Measurements from ENCODE around the gene KCNG3.
A peak's percentile ranks its signal among the peaks of the same experiment; 100 is the strongest.

Gene KCNG3, protein sequence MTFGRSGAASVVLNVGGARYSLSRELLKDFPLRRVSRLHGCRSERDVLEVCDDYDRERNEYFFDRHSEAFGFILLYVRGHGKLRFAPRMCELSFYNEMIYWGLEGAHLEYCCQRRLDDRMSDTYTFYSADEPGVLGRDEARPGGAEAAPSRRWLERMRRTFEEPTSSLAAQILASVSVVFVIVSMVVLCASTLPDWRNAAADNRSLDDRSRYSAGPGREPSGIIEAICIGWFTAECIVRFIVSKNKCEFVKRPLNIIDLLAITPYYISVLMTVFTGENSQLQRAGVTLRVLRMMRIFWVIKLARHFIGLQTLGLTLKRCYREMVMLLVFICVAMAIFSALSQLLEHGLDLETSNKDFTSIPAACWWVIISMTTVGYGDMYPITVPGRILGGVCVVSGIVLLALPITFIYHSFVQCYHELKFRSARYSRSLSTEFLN
- 0 to 0.33 (median 0.13) reads per million in 9 experiments for total RNA-seq

DNA sequence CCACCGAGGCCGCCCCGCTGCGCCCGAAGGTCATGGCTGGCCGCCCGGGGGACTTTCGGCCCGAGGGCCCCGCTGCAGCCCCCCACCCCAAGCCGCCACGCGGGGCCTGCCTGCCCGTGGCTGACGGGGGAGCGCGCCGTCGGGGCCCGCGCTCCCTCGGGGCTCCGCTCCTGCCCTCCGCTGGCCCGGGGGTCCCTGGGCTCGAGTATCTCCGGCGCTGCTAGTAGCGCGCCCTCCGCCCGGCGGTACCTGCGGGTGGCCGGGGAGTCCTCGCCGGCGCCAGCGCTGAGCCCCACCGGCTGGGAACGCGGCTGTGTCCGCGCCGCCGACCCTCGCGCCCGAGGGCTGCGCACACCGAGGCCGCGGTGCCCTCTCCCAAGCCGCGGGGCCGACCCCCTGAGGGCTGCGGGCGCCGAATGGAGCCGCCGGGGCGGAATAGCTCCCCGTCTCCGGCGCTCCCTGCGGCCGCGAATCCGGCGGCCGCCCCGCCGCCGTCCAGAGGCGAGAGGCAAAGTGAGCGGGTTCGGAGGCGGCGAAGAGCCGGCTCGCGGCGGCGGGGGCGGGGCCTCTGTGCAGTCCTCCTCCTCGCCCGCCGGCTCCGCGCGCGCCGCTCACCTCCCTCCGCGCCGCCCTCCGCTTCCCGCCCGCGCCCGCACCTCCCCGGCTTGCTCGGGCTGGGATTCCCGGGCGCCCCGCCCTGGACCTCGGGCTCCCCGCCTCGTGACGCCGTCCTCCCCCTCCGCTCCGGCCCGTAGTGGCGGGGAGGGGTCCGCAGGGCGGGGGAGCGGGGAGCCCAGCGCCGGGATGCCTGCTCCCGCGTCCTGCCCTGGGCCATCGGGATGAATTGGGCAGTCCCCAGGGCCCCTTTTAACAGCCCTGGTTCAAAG, at the start of gene KCNG3:
TSS of gene KCNG3 (minus strand) at position 515 of the 887 bp plus-strand sequence. CDS start at position 34, 481 bp downstream.
- peak; percentile 25 to 35 (median 33) for DNase-seq
- Mint-ChIP-seq H3K36me3 (ENCODE audit: insufficient read depth) (peaks cover 4% of the 10 kb centered on the region), H3K27ac (peak within 1 kb of the TSS; percentile 34 to 85), H3K4me1 (ENCODE audit: low read depth in 2 of 2) (peaks cover 4% of the 10 kb centered on the region in 2 donors), H3K27me3 (peaks cover 11 to 26% of the 10 kb centered on the region in 2 donors), H3K4me3 (peak within 1 kb of the TSS; percentile 86 to 92), H3K9me3 (no peaks in the 10 kb centered on the region)
- ATAC-seq (replicated peaks): peak; percentile 78

DNA sequence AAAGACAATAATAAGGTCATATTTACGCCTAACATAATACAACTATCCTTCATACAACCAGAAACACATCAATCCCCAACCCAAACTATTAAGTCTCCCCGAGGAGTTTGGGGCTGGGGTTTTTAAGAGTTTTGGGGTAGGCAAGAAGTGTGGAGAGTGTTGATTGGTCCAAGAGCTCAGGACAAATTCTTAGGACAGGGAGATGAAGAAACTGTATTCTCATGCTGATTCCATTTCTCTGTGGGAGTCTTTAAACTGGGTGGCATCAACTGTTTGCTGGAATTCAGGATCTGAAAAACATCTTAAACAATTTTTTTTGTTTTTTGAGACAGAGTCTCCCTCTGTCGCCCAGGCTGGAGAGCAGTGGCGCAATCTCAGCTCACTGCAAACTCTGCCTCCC, 49.1 kb upstream of the KCNG3 start:
- no peaks in the 10 kb centered on the region for H3K4me1 Mint-ChIP-seq (ENCODE audit: low read depth in 2 of 2)
- no peaks in the 10 kb centered on the region for H3K36me3 Mint-ChIP-seq (ENCODE audit: insufficient read depth)
- no peak overlapping the region for H3K4me3 Mint-ChIP-seq
- no peaks in the 10 kb centered on the region for H3K9me3 Mint-ChIP-seq
- no peak for ATAC-seq (replicated peaks)
- H3K27ac Mint-ChIP-seq: no peak overlapping the region
- no peak for DNase-seq
- peaks cover 0 to 9% of the 10 kb centered on the region in 2 donors for H3K27me3 Mint-ChIP-seq

DNA sequence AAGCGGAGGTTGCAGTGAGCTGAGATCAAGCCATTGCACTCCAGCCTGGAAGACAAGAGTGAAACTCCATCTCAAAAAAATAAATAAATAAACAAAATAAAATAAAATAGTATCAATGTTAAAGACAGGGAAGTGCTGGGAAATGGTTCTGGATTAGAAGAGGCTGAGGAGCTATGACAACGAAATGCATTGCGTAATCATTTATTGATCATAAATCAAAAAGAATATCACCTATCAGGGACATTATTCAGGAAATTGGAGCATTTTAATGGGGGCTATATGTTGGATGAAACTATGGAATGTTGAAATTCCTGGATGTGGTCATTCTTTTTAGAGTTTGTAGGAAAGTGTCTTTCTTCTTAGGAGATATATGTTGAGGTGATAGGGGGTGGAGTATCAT, 43.7 kb upstream of the KCNG3 start:
- H3K27ac Mint-ChIP-seq: no peak overlapping the region
- H3K27me3 Mint-ChIP-seq: peaks cover 0 to 10% of the 10 kb centered on the region in 2 donors
- no peaks in the 10 kb centered on the region for H3K9me3 Mint-ChIP-seq
- DNase-seq: no peak
- H3K4me3 Mint-ChIP-seq: no peak overlapping the region
- H3K36me3 Mint-ChIP-seq (ENCODE audit: insufficient read depth): no peaks in the 10 kb centered on the region
- H3K4me1 Mint-ChIP-seq (ENCODE audit: low read depth in 2 of 2): no peaks in the 10 kb centered on the region
- no peak for ATAC-seq (replicated peaks)

DNA sequence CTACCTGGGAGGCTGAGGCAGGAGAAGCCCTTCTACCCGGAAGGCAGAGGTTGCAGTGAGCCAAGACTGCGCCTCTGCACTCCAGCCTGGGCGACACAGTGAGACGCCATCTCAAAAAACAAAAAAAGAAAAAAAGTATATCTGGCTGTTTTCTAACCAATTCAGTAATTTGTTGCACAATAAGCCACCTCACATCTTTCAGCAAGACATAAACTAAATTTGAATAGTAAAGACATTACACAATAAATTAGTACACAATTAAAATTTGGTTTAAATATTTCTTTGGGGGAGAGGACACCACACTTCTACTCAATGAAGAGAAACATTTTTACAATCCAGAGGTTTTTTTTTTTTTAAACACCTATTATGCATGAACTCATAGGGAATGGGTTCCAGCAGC, 38.6 kb upstream of the KCNG3 start:
- ATAC-seq (replicated peaks): no peak
- H3K27ac Mint-ChIP-seq: no peak overlapping the region
- no peaks in the 10 kb centered on the region for H3K9me3 Mint-ChIP-seq
- peaks cover 0 to 9% of the 10 kb centered on the region in 2 donors for H3K27me3 Mint-ChIP-seq
- no peak for DNase-seq
- H3K36me3 Mint-ChIP-seq (ENCODE audit: insufficient read depth): no peaks in the 10 kb centered on the region
- H3K4me3 Mint-ChIP-seq: no peak overlapping the region
- no peaks in the 10 kb centered on the region for H3K4me1 Mint-ChIP-seq (ENCODE audit: low read depth in 2 of 2)

DNA sequence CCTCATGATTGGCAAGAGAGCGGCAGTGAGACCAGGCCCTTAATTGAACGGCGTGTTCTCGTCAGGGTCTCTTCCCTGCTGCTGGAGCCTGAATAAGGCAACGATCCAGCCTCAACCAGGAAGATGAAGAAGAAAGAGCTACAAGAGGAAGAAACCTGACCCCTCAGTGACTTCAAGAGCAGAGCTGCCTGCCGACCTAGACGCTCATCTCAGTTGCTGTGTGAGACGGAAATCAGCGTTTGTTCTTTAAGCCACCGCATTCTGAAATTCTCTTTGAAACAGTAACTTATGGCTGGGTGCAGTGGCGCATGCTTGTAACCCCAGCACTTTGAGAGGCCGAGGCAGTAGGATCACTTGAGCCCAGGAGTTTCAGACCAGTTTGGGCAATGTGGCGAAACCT, 29.6 kb upstream of the KCNG3 start:
- Mint-ChIP-seq H3K27me3 (peaks cover 6 to 12% of the 10 kb centered on the region in 2 donors), H3K27ac (no peak overlapping the region), H3K4me1 (ENCODE audit: low read depth in 2 of 2) (peaks cover 0 to 3% of the 10 kb centered on the region in 2 donors), H3K9me3 (no peaks in the 10 kb centered on the region), H3K36me3 (ENCODE audit: insufficient read depth) (no peaks in the 10 kb centered on the region), H3K4me3 (no peak overlapping the region)
- ATAC-seq (replicated peaks) (no peak), DNase-seq (no peak)

DNA sequence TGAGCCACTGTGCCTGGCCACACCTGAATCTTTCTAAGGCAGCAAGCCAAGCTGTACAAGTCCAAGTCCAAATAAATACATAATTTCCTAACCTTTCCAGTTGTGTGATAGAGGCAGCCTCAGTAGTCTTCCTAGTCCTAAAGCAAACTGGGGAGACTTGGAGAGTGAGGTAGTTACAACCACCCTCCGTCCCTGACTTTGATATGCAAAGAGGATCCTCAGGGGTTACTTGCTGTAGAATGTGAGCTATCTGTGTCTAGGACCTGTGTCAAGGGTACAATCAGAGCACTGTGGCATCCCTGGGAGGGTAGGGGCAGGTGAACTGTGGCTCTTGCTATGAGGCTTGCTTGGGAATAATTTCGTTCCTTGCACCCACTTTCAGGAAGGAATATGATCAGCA, 28.3 kb upstream of the KCNG3 start:
- no peak overlapping the region for H3K27ac Mint-ChIP-seq
- DNase-seq (no peak), ATAC-seq (replicated peaks) (no peak)
- peaks cover 6 to 12% of the 10 kb centered on the region in 2 donors for H3K27me3 Mint-ChIP-seq
- no peaks in the 10 kb centered on the region for H3K9me3 Mint-ChIP-seq
- no peak overlapping the region for H3K4me3 Mint-ChIP-seq
- H3K4me1 Mint-ChIP-seq (ENCODE audit: low read depth in 2 of 2): peaks cover 0 to 3% of the 10 kb centered on the region in 2 donors
- H3K36me3 Mint-ChIP-seq (ENCODE audit: insufficient read depth): no peaks in the 10 kb centered on the region

DNA sequence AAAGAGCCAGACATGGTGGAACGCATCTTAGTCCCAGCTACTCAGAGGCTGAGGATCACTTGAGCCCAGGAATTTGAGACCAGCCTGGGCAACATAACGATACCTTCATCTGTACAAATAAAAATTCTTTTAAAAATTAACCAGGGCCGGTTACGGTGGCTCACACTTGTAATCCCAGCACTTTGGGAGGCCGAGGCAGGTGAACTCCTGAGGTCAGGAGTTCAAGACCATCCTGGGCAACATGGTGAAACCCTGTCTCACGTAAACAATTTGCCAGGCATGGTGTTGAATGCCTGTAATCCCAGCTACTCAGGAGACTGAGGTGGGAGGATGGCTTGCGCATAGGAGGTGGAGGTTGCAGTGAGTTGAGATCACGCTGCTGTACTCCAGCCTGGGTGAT, 25.8 kb upstream of the KCNG3 start:
- H3K36me3 Mint-ChIP-seq (ENCODE audit: insufficient read depth): no peaks in the 10 kb centered on the region
- peaks cover 0 to 6% of the 10 kb centered on the region in 2 donors for H3K27me3 Mint-ChIP-seq
- ATAC-seq (replicated peaks): no peak
- H3K4me3 Mint-ChIP-seq: no peak overlapping the region
- H3K27ac Mint-ChIP-seq: no peak overlapping the region
- H3K4me1 Mint-ChIP-seq (ENCODE audit: low read depth in 2 of 2): peaks cover 0 to 3% of the 10 kb centered on the region in 2 donors
- no peaks in the 10 kb centered on the region for H3K9me3 Mint-ChIP-seq
- no peak for DNase-seq

DNA sequence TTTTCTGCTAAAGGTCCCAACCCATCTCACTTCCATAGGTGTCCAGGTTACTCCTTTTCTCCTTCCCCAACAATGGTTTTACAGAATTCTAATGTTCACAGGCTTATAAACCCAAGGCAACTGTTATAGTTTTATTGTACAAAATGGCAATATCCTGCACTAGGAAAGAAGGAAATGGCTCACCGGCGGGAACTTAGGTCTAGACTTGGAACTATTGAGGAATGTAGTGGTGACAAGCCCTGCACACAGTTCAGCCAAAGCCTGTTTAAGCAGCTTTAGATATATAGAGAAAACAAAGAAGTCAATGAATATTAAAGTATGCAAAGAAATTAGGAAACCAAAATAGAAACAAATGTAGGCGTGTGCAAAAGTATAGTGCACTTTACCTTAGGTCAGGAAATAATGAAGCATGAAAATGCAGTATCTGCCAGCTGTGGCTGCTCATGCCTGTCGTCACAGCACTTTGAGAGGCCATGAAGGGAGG, 22.7 kb upstream of the KCNG3 start:
- peaks cover 0 to 7% of the 10 kb centered on the region in 2 donors for H3K27me3 Mint-ChIP-seq
- H3K27ac Mint-ChIP-seq: no peak overlapping the region
- no peak for DNase-seq
- H3K4me1 Mint-ChIP-seq (ENCODE audit: low read depth in 2 of 2): no peaks in the 10 kb centered on the region
- H3K9me3 Mint-ChIP-seq: no peaks in the 10 kb centered on the region
- ATAC-seq (replicated peaks): no peak
- no peaks in the 10 kb centered on the region for H3K36me3 Mint-ChIP-seq (ENCODE audit: insufficient read depth)
- no peak overlapping the region for H3K4me3 Mint-ChIP-seq

DNA sequence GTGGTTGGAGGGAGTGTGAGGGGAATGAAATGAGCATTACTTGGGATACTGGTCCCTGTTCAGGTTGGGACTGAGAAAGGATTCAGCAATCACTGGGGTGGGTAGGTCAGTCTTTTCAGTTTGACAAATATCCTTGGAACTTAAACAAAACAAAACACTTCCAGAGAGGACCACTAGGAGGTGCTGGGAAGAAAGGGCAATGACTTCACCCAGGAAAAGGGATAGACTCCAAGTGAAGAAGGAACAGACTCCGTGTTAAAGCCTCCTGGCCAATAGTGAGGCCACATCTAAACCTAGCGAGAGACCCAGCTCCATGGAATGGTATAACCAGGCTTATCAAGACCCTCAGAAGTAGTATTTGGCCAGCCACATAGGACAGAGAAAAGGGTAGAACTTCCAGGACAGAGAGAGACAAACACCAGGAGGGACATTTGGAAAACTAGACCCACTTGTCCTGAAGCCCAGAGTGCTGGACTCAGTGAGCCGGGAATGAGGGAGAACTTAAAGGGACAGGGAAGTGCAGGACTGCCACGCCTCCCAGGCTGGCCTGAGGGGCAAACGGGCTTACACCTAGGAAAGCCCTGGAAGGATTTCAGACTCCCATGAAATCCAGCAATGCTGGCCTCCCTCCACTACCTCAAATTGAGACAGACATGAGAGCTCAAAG, 19.6 kb upstream of the KCNG3 start:
- Mint-ChIP-seq H3K4me3 (no peak overlapping the region), H3K4me1 (ENCODE audit: low read depth in 2 of 2) (peaks cover 0 to 3% of the 10 kb centered on the region in 2 donors), H3K9me3 (no peaks in the 10 kb centered on the region), H3K27me3 (peaks cover 10 to 16% of the 10 kb centered on the region in 2 donors), H3K36me3 (ENCODE audit: insufficient read depth) (no peaks in the 10 kb centered on the region), H3K27ac (no peak overlapping the region)
- DNase-seq: no peak
- no peak for ATAC-seq (replicated peaks)

DNA sequence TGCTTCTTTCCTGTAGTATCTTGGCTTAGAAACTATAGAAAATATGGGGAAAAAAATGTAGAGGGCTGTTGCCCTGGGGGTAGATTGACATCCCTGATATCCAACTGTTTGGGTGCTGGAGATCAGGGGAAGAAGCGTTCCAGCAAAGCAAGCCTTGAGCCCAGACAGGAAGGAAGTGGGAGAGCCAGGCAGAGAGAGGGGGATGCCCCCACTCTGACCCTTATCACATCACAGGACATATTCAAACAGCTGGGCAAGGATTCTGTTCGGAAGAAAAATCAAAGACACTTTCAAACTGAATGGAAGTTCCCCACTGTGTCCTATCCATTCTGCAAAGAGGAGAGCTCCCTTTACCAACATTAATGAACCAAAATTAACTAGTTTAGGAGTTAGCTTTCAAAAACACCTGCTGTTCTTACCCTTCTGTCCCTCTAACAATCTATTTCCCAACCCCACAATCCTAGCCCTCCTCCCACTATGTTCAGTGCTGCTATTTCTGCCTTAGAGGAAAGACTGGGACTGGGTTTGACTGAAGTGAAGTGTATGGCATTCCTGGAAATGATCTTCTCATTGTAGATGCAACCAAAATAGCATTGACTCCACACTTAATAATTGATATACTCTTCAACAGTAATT, 16.9 kb upstream of the KCNG3 start:
- H3K27me3 Mint-ChIP-seq: peaks cover 12 to 16% of the 10 kb centered on the region in 2 donors
- H3K9me3 Mint-ChIP-seq: no peaks in the 10 kb centered on the region
- no peak overlapping the region for H3K4me3 Mint-ChIP-seq
- DNase-seq: no peak
- no peak overlapping the region for H3K27ac Mint-ChIP-seq
- no peaks in the 10 kb centered on the region for H3K36me3 Mint-ChIP-seq (ENCODE audit: insufficient read depth)
- H3K4me1 Mint-ChIP-seq (ENCODE audit: low read depth in 2 of 2): peaks cover 0 to 3% of the 10 kb centered on the region in 2 donors
- no peak for ATAC-seq (replicated peaks)

DNA sequence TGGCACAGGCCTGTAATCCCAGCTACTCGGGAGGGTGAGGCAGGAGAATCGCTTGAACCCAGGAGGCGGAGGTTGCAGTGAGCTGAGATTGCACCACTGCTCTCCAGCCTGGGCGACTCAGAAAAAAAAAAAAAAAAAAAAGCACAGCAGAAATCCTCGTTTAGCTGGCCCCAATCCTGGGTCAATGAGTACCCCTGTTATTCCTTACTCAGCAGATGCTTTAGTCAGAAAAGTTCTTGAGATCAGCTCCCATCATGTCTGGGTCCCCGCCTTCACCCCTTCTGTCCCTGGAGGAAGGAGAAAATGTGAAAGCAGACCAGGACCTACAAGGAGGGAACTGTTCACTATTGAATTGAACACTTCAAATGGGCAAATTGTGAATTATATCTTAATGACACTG, 16.4 kb upstream of the KCNG3 start:
- no peak overlapping the region for H3K4me3 Mint-ChIP-seq
- H3K27me3 Mint-ChIP-seq: peaks cover 17 to 22% of the 10 kb centered on the region in 2 donors
- H3K9me3 Mint-ChIP-seq: no peaks in the 10 kb centered on the region
- no peak for ATAC-seq (replicated peaks)
- no peak for DNase-seq
- H3K4me1 Mint-ChIP-seq (ENCODE audit: low read depth in 2 of 2): peaks cover 0 to 3% of the 10 kb centered on the region in 2 donors
- no peaks in the 10 kb centered on the region for H3K36me3 Mint-ChIP-seq (ENCODE audit: insufficient read depth)
- H3K27ac Mint-ChIP-seq: no peak overlapping the region

DNA sequence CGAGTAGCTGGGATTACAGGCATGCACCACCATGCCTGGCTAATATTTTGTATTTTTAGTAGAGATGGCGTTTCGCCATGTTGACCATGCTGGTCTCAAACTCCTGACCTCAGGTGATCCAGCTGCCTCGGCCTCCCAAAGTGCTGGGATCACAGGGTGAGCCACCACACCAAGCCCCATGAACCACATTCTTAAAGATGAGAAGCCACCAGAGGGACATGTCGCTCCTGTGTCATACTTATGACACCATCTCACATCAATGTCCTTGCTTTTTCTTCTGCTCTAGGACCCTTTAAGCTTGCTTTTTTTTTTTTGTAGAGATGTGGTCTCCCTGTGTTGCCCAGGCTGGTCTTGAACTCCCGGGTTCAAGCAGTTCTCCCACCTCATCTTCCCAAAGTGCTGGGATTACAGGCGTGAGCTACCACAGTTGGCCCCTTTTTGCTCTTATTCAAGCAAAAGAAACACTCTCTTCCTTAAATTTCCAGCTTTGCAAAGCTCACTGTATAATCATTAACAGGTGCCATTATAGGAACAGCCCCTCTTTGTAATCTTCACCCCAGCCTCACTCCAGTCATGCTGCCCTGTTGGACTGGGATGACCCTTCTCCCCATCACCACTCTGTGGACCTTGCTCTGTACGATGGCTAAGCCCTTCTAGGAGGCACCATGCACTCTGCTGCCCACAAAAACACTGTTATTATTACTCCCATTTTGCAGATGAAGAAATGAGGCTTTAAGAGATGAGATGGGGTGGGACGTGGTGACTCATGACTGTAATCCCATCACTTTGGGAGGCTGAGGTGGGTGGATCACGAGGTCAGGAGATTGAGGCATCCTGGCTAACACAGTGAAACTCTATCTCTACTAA, 10.8 kb upstream of the KCNG3 start:
- no peaks in the 10 kb centered on the region for H3K36me3 Mint-ChIP-seq (ENCODE audit: insufficient read depth)
- no peak for ATAC-seq (replicated peaks)

More for the DNA sequence above, 10.8 kb upstream of the KCNG3 start:
- no peaks in the 10 kb centered on the region for H3K9me3 Mint-ChIP-seq
- H3K27me3 Mint-ChIP-seq: peaks cover 12 to 17% of the 10 kb centered on the region in 2 donors
- H3K4me1 Mint-ChIP-seq (ENCODE audit: low read depth in 2 of 2): no peaks in the 10 kb centered on the region
- no peak overlapping the region for H3K27ac Mint-ChIP-seq
- no peak overlapping the region for H3K4me3 Mint-ChIP-seq
- DNase-seq: no peak
